IMR-90 (cell line): Measurements from ENCODE around the gene TGFB1. TPM values are rescaled to one million over a fixed set of nuclear protein-coding genes. Genes with fewer than 3 reads are reported as not detected.
A peak's percentile ranks its signal among the peaks of the same experiment; 100 is the strongest.

ENCODE experiments used
- ATAC-seq: fragments of 200-7000 bp; cut with Tn5 transposase; 2 replicates; pipeline ENCODE4 v1.9.1; 2020; ENCODE audit warnings: low read depth, mild to moderate bottlenecking, moderate library complexity
- BruUV-seq: library from RNA; stranded (reverse); fragments of 400-500 nt; replicated peaks from 2 replicates; lab custom pipeline; 2021; lab: Mats Ljungman, UMichigan
- CTCF ChIA-PET: fragments of 300-600 bp; formaldehyde crosslinking; extraction: SDS; loops from one replicate; lab custom pipeline; 2021; ENCODE audit warnings: antibody characterized with exemption; lab: Yijun Ruan, JAX
- POLR2A ChIA-PET: fragments of 300-600 bp; sonication (Branson Sonifier 250); formaldehyde crosslinking; loops from one replicate; lab custom pipeline; 2022; ENCODE audit warnings: antibody characterized with exemption; ENCODE audit not compliant: unreplicated experiment; lab: Charles Lee
- DNase-seq: peaks from one replicate; pipeline ENCODE4 v3.0.0; 2013
- H2AFZ ChIP-seq: replicated peaks from 2 replicates; pipeline ENCODE3; 2013; ENCODE audit warnings: low read length, mild to moderate bottlenecking; ENCODE audit not compliant: poor library complexity
- H2AK5ac ChIP-seq: 2 replicates; pipeline ENCODE4 v1.6.1; 2013; ENCODE audit warnings: low read depth, low read length, inconsistent platforms
- H2AK9ac ChIP-seq: replicated peaks from 2 replicates; pipeline ENCODE3; 2013; ENCODE audit warnings: mild to moderate bottlenecking, low read depth, low read length, moderate library complexity; ENCODE audit not compliant: poor library complexity
- H2BK120ac ChIP-seq: 2 replicates; pipeline ENCODE4 v1.6.1; 2013; ENCODE audit warnings: low read depth, low read length, inconsistent platforms
- H2BK15ac ChIP-seq: 3 replicates; pipeline ENCODE4 v1.6.1; 2013; ENCODE audit warnings: low read depth, low read length, inconsistent platforms
- H2BK20ac ChIP-seq: 2 replicates; pipeline ENCODE4 v1.6.1; 2013; ENCODE audit warnings: low read depth, mild to moderate bottlenecking, inconsistent platforms, low read length, moderate library complexity
- H2BK5ac ChIP-seq: 2 replicates; pipeline ENCODE4 v1.6.1; 2013; ENCODE audit warnings: mild to moderate bottlenecking, low read depth, low read length, inconsistent platforms; ENCODE audit not compliant: poor library complexity, severe bottlenecking
- H3K14ac ChIP-seq: replicated peaks from 2 replicates; pipeline ENCODE4 v1.6.1; 2013; ENCODE audit warnings: low read depth, low read length, inconsistent platforms
- H3K18ac ChIP-seq: 2 replicates; pipeline ENCODE4 v1.6.1; 2013; ENCODE audit warnings: low read depth, low read length, control low read depth
- H3K23ac ChIP-seq: 2 replicates; pipeline ENCODE4 v1.6.1; 2013; ENCODE audit warnings: low read depth, low read length, inconsistent platforms
- H3K27ac ChIP-seq: 2 replicates; pipeline ENCODE4 v1.5.1; 2013; ENCODE audit warnings: mild to moderate bottlenecking, control low read depth, low read length; ENCODE audit not compliant: insufficient read depth
- H3K27me3 ChIP-seq: 2 replicates; pipeline ENCODE4 v1.6.1; 2013; ENCODE audit warnings: low read length; ENCODE audit not compliant: control insufficient read depth, insufficient read depth
- H3K36me3 ChIP-seq: 2 replicates; pipeline ENCODE4 v1.6.1; 2013; ENCODE audit warnings: low read length, mixed read lengths; ENCODE audit not compliant: control insufficient read depth, insufficient read depth
- H3K4ac ChIP-seq: 2 replicates; pipeline ENCODE4 v1.6.1; 2013; ENCODE audit warnings: low read depth, low read length, inconsistent platforms
- H3K4me1 ChIP-seq: 2 replicates; pipeline ENCODE4 v1.6.1; 2013; ENCODE audit warnings: low read length, mixed read lengths; ENCODE audit not compliant: control insufficient read depth, insufficient read depth
- H3K4me2 ChIP-seq: 2 replicates; pipeline ENCODE4 v1.6.1; 2013; ENCODE audit warnings: low read depth, mild to moderate bottlenecking, control low read depth, low read length, moderate library complexity
- H3K4me3 ChIP-seq: 2 replicates; pipeline ENCODE4 v1.5.1; 2013; ENCODE audit warnings: low read depth, mild to moderate bottlenecking, control low read depth, low read length, moderate library complexity; ENCODE audit not compliant: insufficient read depth
- H3K56ac ChIP-seq: 2 replicates; pipeline ENCODE4 v1.6.1; 2013; ENCODE audit warnings: low read length, inconsistent platforms; ENCODE audit not compliant: insufficient read depth; ENCODE audit errors: extremely low read depth
- H3K79me1 ChIP-seq, 2 experiments: 2 replicates each; pipeline ENCODE4 v1.6.1; 2013; ENCODE audit warnings: low read length in 2 of 2, inconsistent platforms in 1 of 2, low read depth in 1 of 2
- H3K9ac ChIP-seq: 2 replicates; pipeline ENCODE4 v1.6.1; 2013; ENCODE audit warnings: low read depth, low read length, control low read depth
- H3K9me1 ChIP-seq: 2 replicates; pipeline ENCODE4 v1.6.1; 2013; ENCODE audit warnings: low read length, inconsistent platforms; ENCODE audit not compliant: insufficient read depth
- H3K9me3 ChIP-seq: 2 replicates; pipeline ENCODE4 v1.6.1; 2013; ENCODE audit warnings: low read length; ENCODE audit not compliant: control insufficient read depth, insufficient read depth
- H4K20me1 ChIP-seq: 2 replicates; pipeline ENCODE4 v1.6.1; 2013; ENCODE audit warnings: low read length, inconsistent platforms; ENCODE audit not compliant: insufficient read depth
- H4K5ac ChIP-seq: 2 replicates; pipeline ENCODE4 v1.6.1; 2013; ENCODE audit warnings: mild to moderate bottlenecking, low read depth, low read length, control low read depth
- H4K8ac ChIP-seq, 2 experiments: 2 replicates each; pipeline ENCODE4 v1.6.1; 2013; ENCODE audit warnings: low read depth in 2 of 2, low read length in 2 of 2, control low read depth in 1 of 2, inconsistent platforms in 1 of 2
- H4K91ac ChIP-seq: 2 replicates; pipeline ENCODE4 v1.6.1; 2013; ENCODE audit warnings: low read depth, low read length, inconsistent platforms; ENCODE audit not compliant: insufficient read depth
- BHLHE40 ChIP-seq: fragments of 150-350 bp; IDR thresholded peaks from 2 replicates; pipeline ENCODE4 v1.6.1; 2016; ENCODE audit warnings: mild to moderate bottlenecking, low read depth, low read length
- CHD1 ChIP-seq: IDR thresholded peaks from 2 replicates; pipeline ENCODE4 v1.6.1; 2012; ENCODE audit warnings: low read depth, low read length, improper control_type of control experiment
- FOS ChIP-seq: fragments of 150-350 bp; IDR thresholded peaks from 2 replicates; pipeline ENCODE4 v1.6.1; 2016; ENCODE audit warnings: low read depth, low read length
- MAZ ChIP-seq: IDR thresholded peaks from 2 replicates; pipeline ENCODE4 v1.6.1; 2012; ENCODE audit warnings: low read depth, mild to moderate bottlenecking, low read length, improper control_type of control experiment, moderate library complexity, borderline replicate concordance
- NFE2L2 ChIP-seq: fragments of 150-350 bp; IDR thresholded peaks from 2 replicates; pipeline ENCODE4 v1.6.1; 2016; ENCODE audit warnings: low read depth, mild to moderate bottlenecking, low read length
- POLR2A ChIP-seq: IDR thresholded peaks from 2 replicates; pipeline ENCODE4 v1.6.1; 2012; ENCODE audit warnings: mild to moderate bottlenecking, low read depth, low read length
- RAD21 ChIP-seq: IDR thresholded peaks from 2 replicates; pipeline ENCODE4 v1.6.1; 2012; ENCODE audit warnings: low read length, improper control_type of control experiment
- RFX5 ChIP-seq: IDR thresholded peaks from 2 replicates; pipeline ENCODE4 v1.8.0; 2012; ENCODE audit warnings: low read depth, mild to moderate bottlenecking, low read length, moderate library complexity
- WGBS, 2 experiments: methylation state at CpG; one replicate each; pipeline versions ENCODE4 v1.1.5 to v1.1.7; 2013; ENCODE audit warnings: missing lambda C conversion rate in 2 of 2; ENCODE audit not compliant: insufficient read length in 1 of 2; ENCODE audit errors: extremely low coverage in 2 of 2; 5-methylcytosine and 5-hydroxymethylcytosine counted together
- dilution Hi-C: fragments of 300-500 bp; cut with HindIII; formaldehyde crosslinking; loops from one replicate; pipeline ENCODE4 v1.14.3; 2018; ENCODE audit warnings: low sequenced_read_pairs; ENCODE audit not compliant: unreplicated experiment
- in situ Hi-C: fragments of 300-500 bp; cut with MboI; formaldehyde crosslinking; loops from 3 replicates; pipeline ENCODE4 v1.14.3; 2019; ENCODE audit warnings: low sequenced_read_pairs, inconsistent platforms, mixed read lengths
- intact Hi-C: fragments of 100-400 bp; cut with micrococcal nuclease; formaldehyde crosslinking; loops from 2 replicates; pipeline ENCODE4 v1.10.0; 2022
- polyA plus RNA-seq, 3 experiments: library from polyadenylated mRNA; depleted of rRNA; stranded (reverse); fragments of >200 nt; gene quantifications; 2 replicates each; pipeline ENCODE4 v1.2.3, GENCODE V29; 2012; ENCODE audit warnings: low replicate concordance in 1 of 3
- total RNA-seq: library from RNA; depleted of rRNA; stranded (reverse); fragments of >200 nt; gene quantifications from 2 replicates; pipeline ENCODE4 v1.2.3, GENCODE V29; 2012
- TF ChIP-seq, protein P1 (sequence below): fragments of 150-350 bp; IDR thresholded peaks from 2 replicates; pipeline ENCODE4 v1.6.1; 2016; ENCODE audit warnings: low read depth, mild to moderate bottlenecking, low read length, moderate library complexity, borderline replicate concordance

TGFB1 gene
- total and polyA plus RNA-seq, 2 of the 4 experiments (the other 2 are of a cell fraction) = 3.2 to 26.7 TPM

DNA sequence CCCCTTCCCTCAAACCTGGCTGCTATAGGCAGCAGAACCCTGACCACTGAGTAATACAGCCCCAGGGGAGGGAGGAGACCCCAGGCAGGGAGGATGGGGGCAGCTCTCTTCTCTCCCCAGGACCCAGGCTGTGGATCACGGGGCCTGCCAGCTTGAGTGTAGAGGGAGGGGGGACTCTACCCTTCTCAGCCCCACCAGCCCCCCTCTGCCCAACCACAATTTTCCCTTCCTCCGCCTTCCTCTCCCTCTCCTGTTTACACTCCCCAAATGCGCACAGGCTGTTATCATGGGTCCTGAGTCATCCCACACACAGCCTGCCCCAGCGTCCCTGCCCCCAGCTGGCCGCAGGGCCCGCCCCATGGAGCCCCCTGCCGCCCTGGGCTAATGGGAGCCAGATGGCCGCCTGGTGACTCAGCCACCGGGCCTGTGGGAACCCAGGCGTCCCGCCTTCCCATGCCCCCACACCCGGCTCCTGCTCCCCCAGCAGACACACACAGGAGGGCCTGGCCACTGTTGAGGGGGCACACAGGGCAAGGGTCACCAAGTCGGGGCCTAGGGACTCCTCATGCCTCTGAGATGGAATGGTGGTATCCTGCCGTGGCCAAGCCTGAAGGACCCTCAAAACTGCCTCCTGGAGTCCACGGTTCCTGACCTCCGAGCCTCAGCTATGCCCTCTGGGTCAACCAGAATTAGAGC is 30.1 kb downstream of the TGFB1 start (continued):
- no peak for TF ChIP-seq RAD21
- no peak for TF ChIP-seq RFX5
- peak; percentile 63 for TF ChIP-seq POLR2A

DNA sequence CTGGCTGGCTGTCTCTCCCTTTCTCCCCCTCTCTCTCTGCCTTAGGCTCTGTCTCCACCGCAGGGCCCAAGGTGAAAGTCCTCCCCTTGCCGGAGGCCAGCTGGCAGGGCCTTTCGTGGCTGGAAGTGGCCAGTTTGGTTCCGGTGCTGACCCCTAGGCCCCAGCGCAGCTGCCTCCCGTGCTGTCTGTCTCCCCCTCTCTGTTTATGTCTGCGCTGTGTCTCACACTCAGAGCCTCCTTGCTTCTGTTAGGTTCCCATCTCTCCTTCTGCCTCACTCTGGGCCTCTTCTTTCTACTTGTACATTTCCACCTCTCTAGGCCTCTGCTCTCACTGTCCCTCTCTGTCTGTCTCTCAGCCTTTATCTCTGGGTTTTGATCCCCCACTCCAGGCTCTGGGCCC is 30.7 kb downstream of the TGFB1 start:
- H3K27ac ChIP-seq = peak overlapping the region; percentile 93
- peak overlapping the region; percentile 25 for H2AFZ ChIP-seq
- H4K91ac ChIP-seq = peak overlapping the region; percentile 78
- H3K4me1 ChIP-seq = peaks cover 54% of the 10 kb centered on the region
- peak; percentile 45 for ATAC-seq
- peak overlapping the region; percentile 88 for H2BK120ac ChIP-seq
- H2AK5ac ChIP-seq = peak overlapping the region; percentile 98
- TF ChIP-seq, protein P1, sequence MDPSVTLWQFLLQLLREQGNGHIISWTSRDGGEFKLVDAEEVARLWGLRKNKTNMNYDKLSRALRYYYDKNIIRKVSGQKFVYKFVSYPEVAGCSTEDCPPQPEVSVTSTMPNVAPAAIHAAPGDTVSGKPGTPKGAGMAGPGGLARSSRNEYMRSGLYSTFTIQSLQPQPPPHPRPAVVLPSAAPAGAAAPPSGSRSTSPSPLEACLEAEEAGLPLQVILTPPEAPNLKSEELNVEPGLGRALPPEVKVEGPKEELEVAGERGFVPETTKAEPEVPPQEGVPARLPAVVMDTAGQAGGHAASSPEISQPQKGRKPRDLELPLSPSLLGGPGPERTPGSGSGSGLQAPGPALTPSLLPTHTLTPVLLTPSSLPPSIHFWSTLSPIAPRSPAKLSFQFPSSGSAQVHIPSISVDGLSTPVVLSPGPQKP = no peak
- no peak for TF ChIP-seq CHD1
- peak; percentile 31; the same call in 1 of the 2 replicates for TF ChIP-seq NFE2L2
- TF ChIP-seq MAZ = peak; percentile 53
- peak; percentile 60; the same call in 1 of the 2 replicates for TF ChIP-seq FOS
- peak; percentile 95 for TF ChIP-seq BHLHE40
- peak overlapping the region; percentile 89; the same call in 2 of the 3 replicates for H2BK15ac ChIP-seq
- dilution Hi-C loops (no loop called here), in situ Hi-C loops (no loop called here), intact Hi-C loops (loop anchor here (1.0 kb wide), 2 partner anchors 24 to 29 kb away; no protein-coding TSS in a partner anchor)
- peak overlapping the region; percentile 89 for H3K4ac ChIP-seq
- peak overlapping the region; percentile 51 for H3K9ac ChIP-seq
- H3K18ac ChIP-seq = peak overlapping the region; percentile 74
- H4K20me1 ChIP-seq = peaks cover 66% of the 10 kb centered on the region
- H3K36me3 ChIP-seq = peaks cover 39% of the 10 kb centered on the region
- no TSS peak for BruUV-seq
- peak overlapping the region; percentile 43 for H3K23ac ChIP-seq
- peaks cover 35% of the 10 kb centered on the region for H3K9me1 ChIP-seq
- peak overlapping the region; percentile 36 for H3K4me2 ChIP-seq
- peak overlapping the region; percentile 88 for H2BK5ac ChIP-seq
- H3K14ac ChIP-seq = peak overlapping the region; percentile 62
- WGBS, 2 experiments = 0% methylated on average over 7 of the region's 7 CpGs; no CpG with 5 or more reads in 1 of the 2 experiments
- no peak overlapping the region for H3K4me3 ChIP-seq
- peak overlapping the region; percentile 90 for H3K56ac ChIP-seq
- H2AK9ac ChIP-seq = peak overlapping the region; percentile 92
- peak overlapping the region; percentile 70 to 72 for H4K8ac ChIP-seq
- no peaks in the 10 kb centered on the region for H3K9me3 ChIP-seq
- peaks cover 17 to 77% of the 10 kb centered on the region in 2 experiments for H3K79me1 ChIP-seq
- peak overlapping the region; percentile 46 for H4K5ac ChIP-seq
- no peaks in the 10 kb centered on the region for H3K27me3 ChIP-seq
- H2BK20ac ChIP-seq = peak overlapping the region; percentile 66
- peak; percentile 92 for DNase-seq
- CTCF ChIA-PET = interaction anchor here (1.0 kb wide), 1 partner anchor 109 kb away, joined by 3 read pairs; no protein-coding TSS in a partner anchor
- POLR2A ChIA-PET = interaction anchor here (0.9 kb wide), 1 partner anchor 29 kb away, joined by 3 read pairs; no protein-coding TSS in a partner anchor
